ENCODE results near the gene TREH.
"Not testable (repeated sequence)": the region's sequence is repeated elsewhere in the genome, so short reads cannot be mapped to it uniquely, and the experiment has no call there.

Gene TREH

DNA sequence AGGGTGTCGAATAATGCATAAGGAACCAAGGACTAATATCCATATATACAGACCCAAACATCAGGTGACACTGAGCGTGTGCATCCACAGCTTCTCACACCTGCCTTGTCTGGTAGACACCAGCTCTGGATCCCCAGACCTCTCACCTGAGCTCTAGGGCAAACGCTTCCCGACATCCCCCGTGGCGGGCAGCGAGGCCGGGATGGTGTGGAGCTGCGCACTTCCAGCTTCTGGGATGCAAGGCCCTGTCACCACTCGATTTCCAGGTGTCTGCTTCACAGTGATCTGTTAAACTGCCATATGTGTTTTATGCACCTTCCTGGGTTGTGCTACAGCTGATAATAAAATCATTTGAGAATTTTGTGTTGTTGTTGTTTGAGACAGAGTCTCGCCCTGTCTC, 15.3 kb upstream of the TREH start:
- DNase-seq = no peak

DNA sequence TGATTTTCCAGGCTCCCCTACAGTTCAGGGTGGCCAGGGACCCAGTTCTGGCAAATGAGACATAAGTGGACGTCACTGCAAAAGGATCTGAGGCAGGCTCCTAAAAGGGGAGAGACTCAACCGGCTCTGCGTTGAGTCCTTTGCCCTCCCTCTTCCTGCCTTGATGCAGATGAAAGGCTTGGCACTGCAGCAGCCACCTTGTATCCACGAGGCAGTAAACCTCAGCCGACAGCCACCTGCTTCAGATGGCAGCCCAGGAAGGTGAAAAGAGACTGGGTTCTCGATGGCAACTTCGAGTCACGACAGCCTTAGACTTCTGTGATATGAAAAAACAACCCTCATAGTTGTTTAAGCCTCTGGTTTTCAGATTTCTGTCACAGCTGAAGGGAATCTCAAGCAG, 14.7 kb upstream of the TREH start:
- DNase-seq = no peak

DNA sequence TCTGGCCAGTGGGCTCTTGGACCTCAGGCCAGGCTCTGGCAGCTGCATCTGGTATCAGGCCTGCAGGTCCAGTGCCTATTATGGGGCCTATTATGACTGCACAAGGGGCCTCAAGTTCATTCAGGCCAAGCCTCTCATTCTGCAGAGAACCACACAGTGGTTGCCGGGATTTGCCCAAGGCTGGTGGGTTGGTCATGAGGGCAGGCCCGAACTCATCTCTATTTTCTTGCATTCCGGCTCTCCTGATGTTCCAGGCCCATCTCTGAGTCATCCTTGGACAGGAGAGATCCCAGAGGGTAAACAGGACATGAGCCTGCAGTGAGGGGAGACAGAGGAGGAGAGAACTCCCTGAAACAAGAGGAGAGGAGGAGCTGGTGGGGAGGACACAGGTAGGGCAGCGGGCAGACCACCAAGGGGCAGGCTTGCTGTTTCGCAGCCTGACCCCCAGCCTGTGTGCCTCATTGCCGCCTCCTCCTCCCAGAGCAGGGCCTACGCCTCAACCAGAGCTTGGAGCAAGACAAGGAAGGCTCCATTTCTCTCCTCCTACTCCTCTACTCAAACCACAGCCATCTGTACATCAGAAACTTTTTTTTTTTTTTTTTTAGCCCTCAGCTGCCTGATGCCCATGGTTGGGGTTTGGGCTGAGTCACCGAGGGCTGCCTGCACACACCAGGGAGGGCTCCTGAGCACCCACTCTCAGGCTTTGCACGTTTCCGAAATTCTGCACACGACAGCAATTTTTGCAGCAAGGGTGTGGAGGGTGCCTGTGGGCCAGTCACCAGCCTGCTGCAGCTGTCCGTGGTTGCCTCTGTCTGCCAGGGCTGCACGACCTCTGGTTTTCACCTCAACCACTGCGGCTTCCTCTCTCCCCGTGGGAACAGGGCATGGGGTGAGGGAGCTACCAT, 12.7 kb upstream of the TREH start:
- no peak for DNase-seq

DNA sequence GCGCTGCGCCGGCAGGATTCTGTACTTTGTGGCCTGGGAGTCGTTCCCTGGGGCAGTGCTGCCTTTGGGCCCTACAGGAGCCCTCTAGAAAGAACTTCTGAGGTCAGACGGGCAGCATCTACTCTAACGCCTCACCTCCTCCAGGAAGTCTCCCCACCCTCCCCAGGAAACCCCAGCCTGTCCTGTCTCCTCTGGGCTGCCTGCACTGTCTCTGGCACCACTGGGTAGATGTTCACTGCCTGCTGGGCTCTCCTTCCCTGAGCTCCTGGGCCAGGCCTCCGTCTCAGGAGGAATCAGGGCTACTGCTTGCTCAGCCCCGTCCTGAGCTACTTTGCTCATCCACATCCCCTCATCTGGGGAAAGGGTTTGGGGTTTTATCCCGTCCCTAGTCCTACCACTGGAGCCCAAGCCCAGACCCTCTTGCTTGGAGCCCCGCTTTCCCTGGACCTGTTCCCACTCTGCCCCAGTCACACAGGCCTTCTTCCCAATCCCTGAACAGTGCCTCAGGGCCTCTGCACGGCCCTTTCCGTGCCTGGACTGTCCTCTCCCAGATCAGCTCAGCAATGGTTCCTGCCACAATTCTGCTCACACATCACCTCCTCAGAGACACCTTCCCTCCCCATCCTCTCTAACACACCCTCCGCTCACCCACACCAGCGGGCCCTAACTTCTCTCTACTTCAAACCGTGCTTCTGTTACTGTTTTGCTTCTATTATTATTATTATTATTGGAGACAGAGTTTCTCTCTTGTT, 11.3 kb upstream of the TREH start:
- DNase-seq = no peak

DNA sequence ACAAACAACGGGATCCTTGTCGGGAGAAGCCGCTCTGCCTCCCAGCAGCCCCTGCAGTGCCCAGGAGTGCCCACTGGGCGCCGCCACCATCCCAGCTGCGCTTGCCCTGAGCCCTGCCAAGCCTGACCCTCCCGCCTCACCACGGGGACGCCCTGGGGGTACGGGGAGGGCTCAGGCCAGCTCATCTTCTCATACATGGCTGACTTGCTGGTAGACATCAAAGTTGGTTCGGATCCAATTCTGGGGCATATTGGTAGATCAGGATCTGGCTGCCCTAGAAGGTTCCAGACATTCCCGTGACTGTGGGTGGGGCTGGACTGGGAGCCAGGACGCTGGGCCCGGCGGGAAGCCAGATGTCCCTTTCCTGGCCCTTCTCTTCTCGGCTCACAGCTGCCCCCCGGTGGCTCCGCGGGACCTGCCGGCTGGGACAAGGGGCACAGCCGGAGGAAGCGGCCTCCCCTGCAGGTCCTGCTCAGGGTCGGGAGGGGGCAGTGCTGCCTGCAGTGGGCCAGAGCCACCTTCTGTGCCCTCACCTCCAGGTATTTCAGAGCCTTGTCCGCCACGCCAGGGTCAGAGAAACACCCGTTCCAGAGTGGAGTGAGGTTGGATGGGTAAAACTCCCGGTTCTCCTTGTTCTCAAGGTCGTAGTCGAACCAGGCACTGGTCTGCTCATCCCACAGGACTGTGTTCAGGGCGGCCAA, 10.6 kb upstream of the TREH start:
- peak; percentile 82 for DNase-seq

DNA sequence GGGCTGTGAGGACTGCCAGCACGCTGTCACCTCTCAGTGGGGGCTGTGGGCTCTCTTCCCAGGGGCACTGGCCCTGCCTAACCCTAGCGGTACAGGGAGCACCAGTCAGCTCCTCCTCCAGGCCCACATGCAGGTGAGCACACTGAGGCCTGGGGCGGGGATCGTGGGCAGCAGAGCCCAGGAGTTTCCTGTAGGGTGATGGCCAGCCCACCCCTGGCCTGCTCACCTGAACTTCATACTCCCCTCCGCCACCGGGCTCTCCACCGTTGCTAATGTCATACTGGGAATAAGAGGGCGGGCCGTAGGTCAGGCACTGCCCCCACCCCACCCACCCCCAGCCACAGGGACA, 10.0 kb upstream of the TREH start:
- DNase-seq = no peak

DNA sequence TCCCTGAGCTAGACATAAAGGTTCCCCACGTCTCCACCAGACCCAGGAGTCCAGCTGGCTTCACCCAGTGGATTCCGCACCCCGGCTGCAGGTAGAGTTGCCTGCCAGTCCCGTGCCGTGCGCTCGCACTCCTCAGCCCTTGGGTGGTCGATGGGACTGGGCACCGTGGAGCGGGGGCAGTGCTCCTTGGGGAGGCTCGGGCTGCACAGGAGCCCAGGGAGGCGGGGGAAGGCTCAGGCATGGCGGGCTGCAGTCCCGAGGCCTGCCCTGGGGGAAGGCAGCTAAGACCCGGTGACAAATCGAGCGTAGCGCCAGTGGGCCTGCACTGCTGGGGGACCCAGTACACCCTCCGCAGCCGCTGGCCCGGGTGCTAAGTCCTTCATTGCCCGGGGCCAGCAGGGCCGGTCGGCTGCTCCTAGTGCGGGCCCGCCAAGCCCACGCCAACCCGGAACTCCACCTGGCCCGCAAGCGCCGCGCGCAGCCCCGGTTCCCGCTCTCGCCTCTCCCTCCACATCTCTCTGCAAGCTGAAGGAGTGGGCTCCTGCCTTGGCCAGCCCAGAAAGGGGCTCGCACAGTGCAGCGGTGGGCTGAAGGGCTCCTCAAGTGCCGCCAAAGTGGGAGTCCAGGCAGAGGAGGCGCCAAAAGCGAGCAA, 9.5 kb upstream of the TREH start:
- DNase-seq = no peak

DNA sequence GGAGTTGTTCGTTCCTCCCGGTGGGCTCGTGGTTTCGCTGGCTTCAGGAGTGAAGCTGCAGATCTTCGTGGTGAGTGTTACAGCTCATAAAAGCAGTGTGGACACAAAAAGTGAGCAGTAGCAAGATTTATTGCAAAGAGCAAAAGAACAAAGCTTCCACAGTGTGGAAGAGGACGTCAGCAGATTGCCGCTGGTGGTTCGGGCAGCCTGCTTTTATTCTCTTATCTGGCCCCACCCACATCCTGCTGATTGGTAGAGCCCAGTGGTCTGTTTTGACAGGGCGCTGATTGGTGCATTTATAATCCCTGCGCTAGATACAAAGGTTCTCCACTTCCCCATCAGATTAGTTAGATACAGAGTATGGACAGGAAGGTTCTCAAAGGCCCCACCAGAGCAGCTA, 8.9 kb upstream of the TREH start:
- not testable (repeated sequence) for DNase-seq

DNA sequence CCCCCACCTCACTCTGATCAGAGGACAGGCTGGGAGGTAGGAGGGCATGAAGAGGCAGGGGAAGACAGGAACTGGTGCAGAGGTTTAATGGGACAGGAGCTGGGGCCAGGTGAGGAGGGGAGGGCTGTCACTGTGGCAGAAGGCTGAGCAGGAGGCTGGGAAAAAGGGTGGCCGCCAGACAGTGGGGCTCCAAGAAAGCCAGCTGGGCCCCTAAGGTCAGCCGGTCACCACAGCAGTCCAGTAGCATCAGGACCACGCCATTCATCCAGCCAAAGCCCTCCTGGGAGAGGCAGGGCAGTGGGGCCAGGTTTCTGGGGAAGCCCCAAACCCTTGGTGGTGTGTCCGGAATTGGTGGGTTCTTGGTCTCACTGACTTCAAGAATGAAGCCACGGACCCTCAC, 8.5 kb upstream of the TREH start:
- no peak for DNase-seq

DNA sequence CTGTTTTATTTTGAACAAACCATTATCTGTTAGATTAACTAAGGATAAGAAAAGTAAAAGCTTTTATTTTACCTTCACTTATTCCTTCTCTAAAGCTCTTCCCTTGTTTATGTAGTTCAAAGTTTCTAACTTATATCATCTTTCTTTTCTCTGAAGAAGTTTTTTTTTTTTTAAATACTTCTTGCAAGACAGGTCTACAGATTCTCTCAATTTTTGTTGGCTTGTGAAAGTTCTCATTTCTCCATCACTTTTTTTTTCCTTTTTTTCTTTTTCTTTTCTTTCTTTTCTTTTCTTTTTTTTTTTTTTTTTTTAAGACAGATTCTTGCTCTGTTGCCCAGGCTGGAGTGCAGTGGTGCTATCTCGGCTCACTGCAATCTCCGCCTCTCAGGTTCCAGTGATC, 4.7 kb upstream of the TREH start:
- DNase-seq = no peak

DNA sequence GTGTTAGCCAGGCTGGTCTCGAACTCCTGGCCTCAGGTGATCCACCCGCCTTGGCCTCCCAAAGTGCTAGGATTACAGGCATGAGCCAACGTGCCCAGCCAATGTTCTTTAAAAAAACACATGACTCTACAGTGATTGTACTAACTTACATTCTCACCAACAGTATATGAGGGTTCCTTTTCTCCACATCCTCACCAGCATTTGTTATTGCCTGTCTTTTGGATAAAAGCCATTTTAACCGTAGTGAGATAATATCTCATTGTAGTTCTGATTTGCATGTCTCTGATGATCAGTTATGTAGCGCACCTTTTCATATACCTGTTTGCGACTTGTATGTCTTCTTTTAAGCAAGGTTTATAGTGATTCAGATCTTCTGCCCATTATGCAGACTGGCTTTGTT, 3.5 kb upstream of the TREH start:
- DNase-seq = not testable (repeated sequence)

DNA sequence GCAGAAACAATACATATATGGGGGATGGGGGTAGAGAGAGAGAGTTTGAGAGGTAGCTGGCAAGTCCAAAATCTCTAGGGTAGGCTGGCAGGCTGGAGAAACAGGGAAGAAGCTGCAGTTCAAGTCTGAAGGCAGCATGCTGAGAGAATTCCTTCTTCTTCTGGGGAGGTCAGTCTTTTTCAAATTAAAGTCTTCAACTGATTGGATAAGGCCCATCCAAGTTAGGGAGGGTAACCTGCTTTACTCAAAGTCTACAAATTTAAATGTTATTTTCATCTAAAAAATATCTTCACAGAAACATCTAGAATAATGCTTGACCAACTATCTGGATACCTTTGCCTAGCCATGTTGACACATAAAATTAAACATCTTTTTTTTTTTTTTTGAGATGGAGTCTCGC, 2.9 kb upstream of the TREH start:
- DNase-seq = no peak

DNA sequence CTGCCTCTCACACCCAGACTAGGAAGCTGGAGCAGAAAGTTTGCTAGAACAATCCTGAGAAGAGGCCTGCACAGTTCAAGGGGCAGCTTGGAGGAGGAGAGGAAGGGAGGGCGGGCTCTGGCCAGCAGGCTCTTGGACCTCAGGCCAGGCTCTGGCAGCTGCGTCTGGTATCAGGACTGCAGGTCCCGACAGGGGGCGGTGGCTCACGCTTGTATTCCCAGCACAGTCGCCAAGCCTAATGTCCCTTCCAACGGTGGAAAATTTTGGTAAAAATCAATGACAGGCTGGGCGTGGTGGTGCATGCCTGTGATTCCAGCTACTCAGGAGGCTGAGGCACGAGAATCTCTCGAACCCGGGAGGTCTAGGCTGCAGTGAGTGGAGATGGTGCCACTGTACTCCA, 542 bp downstream of the TREH start:
- DNase-seq = not testable (repeated sequence)

DNA sequence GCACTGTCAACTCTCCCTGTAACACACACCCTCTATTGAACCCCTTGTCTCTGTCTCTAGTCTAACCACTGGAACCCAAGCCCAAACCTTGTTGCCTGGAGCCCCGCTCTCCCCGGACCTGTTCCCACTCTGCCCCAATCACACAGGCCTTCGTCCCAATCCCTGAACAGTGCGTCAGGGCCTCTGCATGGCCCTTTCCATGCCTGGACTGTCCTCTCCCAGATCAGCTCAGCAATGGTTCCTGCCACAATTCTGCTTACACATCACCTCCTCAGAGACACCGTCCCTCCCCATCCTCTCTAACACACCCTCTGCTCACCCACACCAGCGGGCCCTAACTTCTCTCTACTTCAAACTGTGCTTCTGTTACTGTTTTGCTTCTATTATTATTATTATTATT, 1.5 kb downstream of the TREH start:
- no peak for DNase-seq

DNA sequence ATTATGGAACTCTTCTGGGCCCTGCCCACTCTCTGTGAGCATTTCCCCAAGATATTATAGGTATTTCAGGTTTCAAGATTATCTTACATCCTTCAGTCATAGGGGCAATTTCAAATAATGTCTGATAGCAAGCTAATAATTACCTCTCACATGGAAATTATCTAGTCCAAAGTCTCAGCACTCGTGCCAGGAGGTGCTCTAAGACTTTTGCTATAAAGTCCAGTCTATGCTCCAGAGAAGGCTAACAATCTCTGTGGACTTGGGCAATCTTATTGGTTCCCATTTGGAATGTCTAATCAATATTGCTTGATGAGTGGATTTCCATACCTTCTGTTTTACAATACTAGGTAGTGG, 5.4 kb downstream of the TREH start:
- no peak for DNase-seq

DNA sequence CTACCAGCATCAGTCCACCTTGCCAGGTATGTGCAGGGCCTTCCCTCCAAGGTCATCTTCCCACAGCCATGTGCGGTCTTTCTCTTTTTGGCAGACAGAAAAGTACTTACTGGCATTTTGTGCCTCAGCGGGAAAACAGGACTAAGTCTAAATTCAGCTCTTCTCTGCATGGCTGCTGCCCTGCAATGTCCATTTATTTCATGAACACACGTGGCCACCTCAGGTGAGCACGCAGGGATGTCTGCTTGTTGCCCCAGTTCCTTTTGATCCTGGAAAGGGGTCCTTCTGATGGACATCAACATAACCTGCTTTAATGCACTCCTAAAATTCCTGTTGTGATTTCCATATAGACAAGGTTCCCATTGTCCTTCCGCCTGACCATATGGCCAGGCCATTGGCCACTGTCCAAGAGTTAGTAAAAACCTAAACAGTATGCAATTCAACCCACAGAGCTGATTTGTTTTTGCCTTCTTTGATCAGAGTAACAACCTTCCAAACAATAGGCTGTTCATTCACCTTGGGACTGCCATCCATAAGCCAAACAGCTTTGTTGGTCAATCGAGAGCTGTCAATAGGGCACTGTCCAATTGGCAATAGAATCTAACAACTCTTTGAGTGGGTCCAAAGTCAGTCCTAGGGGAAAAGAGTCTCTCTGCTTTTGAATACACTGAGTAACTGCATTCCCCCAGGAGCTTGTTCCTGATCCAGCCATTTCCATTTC, 5.9 kb downstream of the TREH start:
- DNase-seq = no peak

DNA sequence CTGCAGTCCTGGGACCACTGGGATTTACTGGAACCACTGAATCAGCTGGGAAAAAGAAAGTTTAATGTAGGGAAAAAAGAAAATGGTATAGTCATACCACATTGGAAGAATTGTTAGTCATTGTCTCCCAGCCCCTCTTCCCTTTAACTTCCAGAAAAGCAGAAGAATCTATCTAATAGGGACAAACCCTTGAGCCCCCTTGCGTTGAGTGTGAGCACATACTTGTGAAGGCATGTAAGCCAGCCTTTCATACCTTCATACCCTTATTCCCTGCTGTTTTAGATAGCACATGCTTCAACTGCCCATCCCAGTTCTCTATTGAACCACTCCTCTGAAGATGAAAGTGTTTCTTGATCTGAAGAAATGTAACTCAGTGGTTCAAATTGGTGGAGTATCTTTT, 6.6 kb downstream of the TREH start:
- no peak for DNase-seq

DNA sequence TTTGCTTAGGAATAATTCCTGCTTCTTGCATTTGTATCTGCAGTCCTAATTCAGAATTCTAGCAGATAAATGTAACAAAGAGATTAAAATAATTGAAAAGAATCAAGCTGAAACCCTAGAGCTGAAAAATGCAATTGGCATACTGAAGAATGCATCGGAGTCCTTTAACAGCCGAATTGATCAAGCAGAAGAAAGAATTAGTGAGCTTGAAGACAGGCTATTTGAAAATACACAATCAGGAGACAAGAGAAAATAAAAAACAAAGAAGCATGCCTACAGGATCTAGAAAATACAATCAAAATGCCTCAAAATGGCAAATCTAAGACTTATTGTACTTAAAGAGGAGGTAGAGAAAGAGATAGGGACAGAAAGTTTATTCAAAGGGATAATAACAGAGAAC, 8.2 kb downstream of the TREH start:
- no peak for DNase-seq

DNA sequence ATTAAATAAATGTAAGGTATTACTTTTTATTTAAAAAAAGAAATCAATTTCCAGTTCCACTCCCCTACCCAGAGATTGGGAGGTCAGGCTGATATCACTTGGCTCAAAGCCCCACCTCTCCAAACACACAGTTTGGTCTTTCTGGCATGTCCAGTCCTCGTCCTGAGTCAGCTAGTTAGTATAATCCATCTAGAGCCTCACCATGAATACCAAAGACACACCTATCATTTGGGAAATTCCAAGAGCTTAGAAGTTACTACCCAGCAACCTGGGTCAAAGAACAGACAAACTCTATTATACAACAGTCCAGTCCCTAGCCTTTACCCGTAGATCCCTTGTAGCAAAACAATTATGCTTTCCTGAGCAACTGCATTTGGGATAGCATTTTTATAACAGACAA, 9.4 kb downstream of the TREH start:
- DNase-seq = no peak

DNA sequence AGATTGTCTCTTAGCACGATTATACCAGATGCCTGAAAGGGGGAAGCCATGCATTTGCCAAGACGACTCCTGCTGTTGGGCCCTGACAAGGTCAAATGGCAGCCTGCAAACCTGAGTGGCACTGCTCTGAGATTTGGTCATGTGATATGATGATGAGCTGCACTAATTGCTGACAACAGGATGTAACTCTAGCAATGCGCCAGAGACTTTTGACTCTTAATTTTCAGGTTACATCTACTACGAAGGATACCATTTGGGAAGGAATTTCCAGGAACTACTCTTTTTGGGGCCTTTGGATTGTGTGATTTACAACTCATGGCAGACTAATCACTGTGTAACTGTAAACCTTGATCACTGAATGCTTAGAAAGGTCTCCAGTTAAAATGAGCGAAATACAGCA, 13.1 kb downstream of the TREH start:
- DNase-seq = no peak

DNA sequence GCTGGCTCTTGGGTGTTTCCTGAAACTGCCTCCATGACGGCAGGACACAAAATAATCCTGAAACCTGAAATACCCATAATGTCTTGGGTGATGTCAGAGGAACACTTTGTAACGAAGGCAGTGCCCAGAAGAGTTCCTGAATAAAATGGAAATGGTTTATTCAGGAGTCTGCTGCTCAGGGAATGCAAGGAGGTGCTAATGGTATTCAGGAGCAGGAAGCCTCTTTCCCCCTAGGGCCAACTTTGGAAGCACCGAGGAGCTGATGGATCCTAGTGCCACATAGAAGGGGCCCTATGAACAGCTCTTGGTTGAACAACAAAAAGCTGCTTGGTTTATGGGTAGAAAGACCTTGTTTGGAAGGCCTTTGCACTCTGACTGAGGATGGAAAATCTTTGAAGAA, 15.5 kb downstream of the TREH start:
- DNase-seq = no peak

DNA sequence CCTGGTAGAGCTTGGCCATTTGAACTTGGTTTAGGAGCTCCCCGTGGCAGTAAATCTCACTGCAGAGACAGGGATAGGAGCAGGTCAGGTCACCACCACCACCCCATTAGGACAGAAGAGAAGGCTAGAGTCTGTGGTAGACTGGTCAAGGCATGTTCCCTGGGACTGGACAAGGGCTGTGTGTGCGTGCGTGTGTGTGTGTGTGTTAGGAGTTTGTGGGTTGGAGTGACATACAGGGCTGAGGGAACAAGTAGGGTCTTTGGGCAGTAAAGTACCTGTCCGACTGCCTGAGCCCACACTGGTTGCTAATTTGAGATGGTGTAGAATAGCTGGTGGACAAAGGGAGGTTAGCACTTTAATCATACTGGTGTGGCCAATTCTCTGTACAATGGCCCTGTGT, 16.1 kb downstream of the TREH start:
- no peak for DNase-seq

Measured in NCI-H345 (cell line).